Right kidney (tissue), 9 donors: Measurements from ENCODE around the gene TRMT1L.
"Not testable (repeated sequence)": the region's sequence is repeated elsewhere in the genome, so short reads cannot be mapped to it uniquely, and the experiment has no call there.

ENCODE experiments used
- DNase-seq: peaks from one replicate; pipeline ENCODE4 v3.0.0-alpha.2; 2016
- long read RNA-seq, 8 donors: transcript quantifications; one replicate each; lab custom pipeline, GENCODE V29; 2026

The TRMT1L gene, protein sequence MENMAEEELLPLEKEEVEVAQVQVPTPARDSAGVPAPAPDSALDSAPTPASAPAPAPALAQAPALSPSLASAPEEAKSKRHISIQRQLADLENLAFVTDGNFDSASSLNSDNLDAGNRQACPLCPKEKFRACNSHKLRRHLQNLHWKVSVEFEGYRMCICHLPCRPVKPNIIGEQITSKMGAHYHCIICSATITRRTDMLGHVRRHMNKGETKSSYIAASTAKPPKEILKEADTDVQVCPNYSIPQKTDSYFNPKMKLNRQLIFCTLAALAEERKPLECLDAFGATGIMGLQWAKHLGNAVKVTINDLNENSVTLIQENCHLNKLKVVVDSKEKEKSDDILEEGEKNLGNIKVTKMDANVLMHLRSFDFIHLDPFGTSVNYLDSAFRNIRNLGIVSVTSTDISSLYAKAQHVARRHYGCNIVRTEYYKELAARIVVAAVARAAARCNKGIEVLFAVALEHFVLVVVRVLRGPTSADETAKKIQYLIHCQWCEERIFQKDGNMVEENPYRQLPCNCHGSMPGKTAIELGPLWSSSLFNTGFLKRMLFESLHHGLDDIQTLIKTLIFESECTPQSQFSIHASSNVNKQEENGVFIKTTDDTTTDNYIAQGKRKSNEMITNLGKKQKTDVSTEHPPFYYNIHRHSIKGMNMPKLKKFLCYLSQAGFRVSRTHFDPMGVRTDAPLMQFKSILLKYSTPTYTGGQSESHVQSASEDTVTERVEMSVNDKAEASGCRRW
- long read RNA-seq, donor 1, full-length matches to known transcripts: 2 of 2 reads
- long read RNA-seq, donor 1, partial matches to known transcripts: 0 of 2 reads
- long read RNA-seq, donor 1, other reads (novel, unspliced or antisense): 0 of 2 reads
- long read RNA-seq, donor 2, full-length matches to known transcripts: 2 of 2 reads
- long read RNA-seq, donor 2, partial matches to known transcripts: 0 of 2 reads
- long read RNA-seq, donor 2, other reads (novel, unspliced or antisense): 0 of 2 reads
- long read RNA-seq, donor 3, full-length matches to known transcripts: 3 of 3 reads
- long read RNA-seq, donor 3, partial matches to known transcripts: 0 of 3 reads
- long read RNA-seq, donor 3, other reads (novel, unspliced or antisense): 0 of 3 reads
- long read RNA-seq, donor 4, full-length matches to known transcripts: 2 of 2 reads
- long read RNA-seq, donor 4, partial matches to known transcripts: 0 of 2 reads
- long read RNA-seq, donor 4, other reads (novel, unspliced or antisense): 0 of 2 reads
- long read RNA-seq, donor 5, full-length matches to known transcripts: 1 of 1 reads
- long read RNA-seq, donor 5, partial matches to known transcripts: 0 of 1 reads
- long read RNA-seq, donor 5, other reads (novel, unspliced or antisense): 0 of 1 reads
- long read RNA-seq, donor 6, full-length matches to known transcripts: 4 of 4 reads
- long read RNA-seq, donor 6, partial matches to known transcripts: 0 of 4 reads
- long read RNA-seq, donor 6, other reads (novel, unspliced or antisense): 0 of 4 reads
- long read RNA-seq, donor 7, full-length matches to known transcripts: 3 of 3 reads
- long read RNA-seq, donor 7, partial matches to known transcripts: 0 of 3 reads
- long read RNA-seq, donor 7, other reads (novel, unspliced or antisense): 0 of 3 reads
- long read RNA-seq, donor 8, full-length matches to known transcripts: 1 of 1 reads
- long read RNA-seq, donor 8, partial matches to known transcripts: 0 of 1 reads
- long read RNA-seq, donor 8, other reads (novel, unspliced or antisense): 0 of 1 reads

DNA sequence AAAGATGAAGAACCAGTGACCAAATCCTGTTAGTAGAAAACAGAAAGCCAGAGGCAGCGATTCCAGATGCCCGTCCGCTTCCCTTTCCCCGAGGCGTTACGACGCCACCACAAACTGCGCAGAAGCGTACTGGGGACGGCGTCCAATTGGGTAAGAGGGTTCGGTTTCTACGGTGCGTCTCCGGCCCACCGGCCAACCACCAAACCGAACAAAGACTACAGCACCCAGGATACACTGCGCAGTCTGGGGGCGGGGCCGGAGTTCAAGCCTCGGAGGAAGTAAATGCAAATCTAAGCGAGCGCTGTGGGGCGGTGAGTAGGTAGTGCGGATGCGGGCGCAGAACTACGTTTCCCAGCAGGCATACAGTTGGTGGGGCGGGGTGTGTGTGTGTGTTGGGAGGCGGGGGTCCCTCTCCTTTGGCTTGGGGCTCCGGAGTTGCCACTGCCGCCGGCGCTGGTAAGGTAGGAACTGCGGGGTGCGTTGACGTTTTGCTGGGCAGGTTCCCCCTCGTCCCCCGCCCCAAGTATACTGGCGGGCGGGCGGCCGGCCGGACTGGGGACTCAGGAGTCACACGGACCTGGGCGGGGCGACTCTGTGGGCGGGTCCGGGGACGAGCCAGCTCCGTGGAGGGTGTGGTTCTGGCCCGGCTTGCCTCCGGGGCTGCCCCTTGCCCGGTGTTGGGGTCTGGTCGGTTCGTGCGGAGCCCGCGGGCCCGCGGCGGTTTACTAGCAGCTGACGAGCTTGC is at the start of gene TRMT1L, which contains the start of gene SWT1:
TRMT1L (minus strand) TSS at position 100 of the 745 bp plus-strand sequence. CDS start 241 bp downstream, outside the sequence.
SWT1 (plus strand) TSS at position 314 of the 745 bp plus-strand sequence. CDS start 3,675 bp downstream, outside the sequence.
- DNase-seq: peak; percentile 99

DNA sequence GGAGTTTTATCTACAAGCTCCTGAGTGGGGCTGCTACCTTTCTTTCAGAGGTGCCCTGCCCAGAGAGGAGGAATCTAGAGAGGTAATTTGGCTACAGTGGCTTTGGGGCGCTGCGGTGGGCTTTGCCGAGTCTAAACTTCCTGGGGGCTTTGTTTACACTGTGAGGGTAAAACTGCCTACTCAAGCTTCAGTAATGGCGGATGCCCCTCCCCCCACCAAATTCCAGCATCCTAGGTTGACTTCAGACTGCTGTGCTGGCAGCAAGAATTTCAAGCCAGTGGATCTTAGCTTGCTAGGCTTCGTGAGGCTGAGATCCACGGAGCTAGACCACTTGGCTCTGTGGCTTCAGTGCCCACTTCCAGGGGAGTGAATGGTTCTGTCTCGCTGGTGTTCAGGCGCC is 44.1 kb upstream of the TRMT1L start:
- no peak for DNase-seq

DNA sequence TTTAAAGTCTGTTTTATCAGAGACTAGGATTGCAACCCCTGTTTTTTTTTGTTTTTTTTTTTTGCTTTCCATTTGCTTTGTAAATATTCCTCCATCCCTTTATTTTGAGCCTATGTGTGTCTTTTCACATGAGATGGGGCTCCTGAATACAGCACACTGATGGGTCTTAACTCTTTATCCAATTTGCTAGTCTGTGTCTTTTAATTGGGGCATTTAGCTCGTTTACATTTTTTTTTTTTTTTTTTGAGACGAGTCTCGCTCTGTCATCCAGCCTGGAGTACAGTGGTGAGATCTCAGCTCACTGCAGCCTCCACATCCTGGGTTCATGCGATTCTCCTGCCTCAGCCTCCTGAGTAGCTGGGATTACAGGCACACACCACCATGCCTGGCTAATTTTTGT is 42.0 kb upstream of the TRMT1L start:
- not testable (repeated sequence) for DNase-seq

DNA sequence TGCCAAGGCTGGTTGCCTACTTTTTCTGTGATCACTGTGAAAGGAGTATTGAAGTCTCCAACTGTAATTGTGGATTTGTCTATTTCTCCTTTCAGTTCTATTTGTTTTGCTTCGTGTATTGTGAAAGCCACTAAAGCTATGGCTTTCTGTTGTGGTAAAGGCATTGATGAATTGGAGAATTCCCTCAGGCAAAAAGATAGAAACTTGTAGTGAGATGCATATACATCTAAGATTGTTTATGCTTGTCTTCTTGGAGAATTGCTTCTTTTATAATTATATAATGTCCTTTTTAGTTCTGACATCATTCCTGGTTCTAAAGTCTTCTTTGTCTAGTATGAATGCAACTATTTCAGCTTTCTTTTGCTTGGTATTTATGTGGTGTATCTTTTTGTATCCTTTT is 37.0 kb upstream of the TRMT1L start:
- DNase-seq: no peak

DNA sequence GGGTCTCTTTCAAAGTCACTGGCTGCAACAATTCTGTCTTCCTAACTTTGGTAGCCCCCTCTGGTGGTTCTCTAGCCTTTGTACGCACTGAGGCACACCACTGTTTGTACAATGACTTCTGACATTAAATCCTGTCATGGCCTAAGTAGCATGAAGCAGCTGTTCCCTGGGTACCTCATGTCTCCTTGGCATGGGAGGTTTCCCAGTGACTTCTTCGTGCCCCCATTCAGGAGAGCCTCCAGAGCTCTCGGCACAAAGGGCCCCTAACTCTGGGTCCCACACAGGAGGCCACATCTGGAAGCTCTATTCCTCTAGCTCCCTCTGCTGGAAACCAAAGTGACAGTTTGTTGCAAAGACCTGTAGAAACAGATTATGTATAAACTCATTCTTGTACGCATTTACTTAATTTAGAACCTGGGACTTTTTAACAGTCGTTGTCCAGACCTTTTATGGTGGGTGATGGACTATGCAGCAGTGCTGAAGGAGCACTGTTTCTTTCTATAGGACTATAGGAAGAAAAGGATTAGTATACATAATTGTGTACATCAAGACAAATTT is 13.6 kb upstream of the TRMT1L start:
- DNase-seq: peak; percentile 74

DNA sequence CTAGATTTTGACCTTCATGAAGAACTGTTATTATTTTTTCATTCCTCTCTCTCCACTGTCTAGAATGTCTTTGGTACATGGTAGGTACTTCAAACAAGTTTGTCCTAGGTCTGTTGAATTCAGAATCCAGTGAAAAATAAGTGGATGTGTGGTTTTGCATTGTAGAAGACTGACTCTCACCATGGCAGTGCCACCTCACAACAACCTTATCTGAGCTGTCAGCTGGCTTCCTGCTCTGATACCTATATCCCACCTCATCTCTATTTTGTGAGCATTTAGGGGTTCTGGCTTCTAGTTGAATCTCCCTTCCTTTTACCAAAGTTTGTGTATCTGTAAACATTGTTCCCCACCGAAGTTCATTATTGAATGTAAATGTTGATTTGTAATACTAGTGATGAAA is 9.4 kb upstream of the TRMT1L start:
- no peak for DNase-seq

DNA sequence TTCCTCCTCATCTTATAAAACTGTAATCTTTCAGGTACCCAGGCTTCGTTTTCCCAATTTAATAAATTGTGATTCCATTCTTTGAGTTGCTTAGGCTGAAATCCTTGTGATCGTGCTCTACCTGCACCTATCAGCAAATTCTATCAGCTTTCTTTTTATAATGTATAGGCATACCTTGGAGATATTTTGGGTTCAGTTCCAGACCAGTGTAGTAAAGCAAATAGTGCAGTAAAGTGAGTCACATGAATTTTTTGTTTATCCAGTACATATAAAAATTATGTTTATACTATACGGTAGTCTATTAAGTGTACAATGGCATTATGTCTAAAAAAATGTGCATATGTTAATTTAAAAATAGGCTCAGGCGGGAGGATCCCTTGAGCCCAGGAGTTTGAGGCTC is 5.7 kb upstream of the TRMT1L start:
- DNase-seq: no peak

DNA sequence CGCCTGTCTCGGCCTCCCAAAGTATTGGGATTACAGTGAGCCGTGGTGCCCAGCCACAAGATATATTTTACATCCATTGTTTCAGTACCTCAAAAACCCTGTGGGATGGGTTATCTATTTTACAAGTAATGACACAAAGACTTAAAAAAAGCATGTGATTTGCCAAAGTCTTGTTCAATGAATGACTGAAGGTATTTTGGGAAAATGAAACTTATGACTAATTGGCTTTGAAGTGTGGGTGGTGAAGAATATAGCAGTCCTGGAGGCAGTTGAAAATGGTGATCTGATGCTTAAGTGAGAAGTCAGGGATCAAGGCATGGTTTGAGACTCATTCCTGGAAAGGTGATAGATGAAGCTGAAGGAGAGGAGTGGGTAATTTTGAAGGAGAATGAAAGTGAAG is 3.2 kb upstream of the TRMT1L start:
- no peak for DNase-seq

DNA sequence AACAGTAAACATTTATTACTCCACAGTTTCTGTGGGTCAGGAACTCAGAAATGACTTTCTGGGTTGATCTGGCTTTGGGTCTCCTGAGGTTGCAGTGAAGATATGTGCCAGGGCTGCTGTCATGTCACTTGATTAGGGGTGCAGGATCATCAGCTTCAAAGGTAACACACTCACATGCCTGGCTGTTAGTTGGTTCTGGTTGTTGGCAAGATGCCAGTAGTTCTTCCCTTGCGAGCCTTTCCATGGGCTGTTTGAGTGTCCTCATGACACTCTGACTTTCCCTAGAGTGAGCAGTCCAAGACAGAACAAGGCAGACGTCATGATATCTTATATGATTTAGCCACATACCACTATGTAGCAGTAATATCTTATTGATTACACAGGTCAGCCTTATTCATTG is 2.0 kb upstream of the TRMT1L start:
- DNase-seq: no peak

DNA sequence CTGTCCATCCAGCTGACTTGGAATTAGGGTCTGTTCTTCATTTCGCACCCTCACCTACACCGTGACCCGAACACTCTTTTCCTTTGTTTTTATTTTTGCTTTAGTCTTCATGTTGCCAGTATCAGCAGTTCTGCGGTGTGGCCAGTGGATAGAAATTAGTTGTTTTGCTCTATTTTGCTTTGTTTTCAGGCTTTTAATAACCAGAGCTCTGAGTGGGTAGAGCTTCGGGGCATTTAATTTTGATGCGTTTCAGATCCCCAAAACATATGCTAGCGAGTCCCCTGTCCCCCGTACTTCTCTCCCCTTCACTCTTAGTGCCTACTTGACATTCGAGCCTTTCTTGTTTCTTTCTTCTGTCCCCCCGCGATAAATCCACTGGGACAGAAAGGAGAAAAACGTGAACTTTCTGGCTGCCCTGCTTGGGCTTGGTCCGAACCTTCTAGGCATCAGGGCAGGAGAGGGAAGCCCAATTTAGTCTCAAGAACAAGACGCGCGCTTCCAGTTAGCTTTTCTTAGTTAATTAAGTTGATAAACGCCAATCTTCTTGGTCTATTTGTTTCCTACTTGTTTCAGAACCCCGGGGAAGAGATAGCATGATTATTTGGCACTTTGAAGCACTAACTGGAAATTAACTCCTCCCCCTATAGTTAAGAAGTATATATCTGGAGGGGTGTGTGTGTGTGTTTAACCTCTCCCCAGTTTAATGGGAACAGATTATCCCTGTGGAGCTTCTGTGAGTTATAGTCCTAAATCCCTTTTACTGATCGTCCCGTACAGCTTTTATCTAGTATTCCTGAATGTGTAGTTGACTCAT is 1.1 kb upstream of the TRMT1L start:
- DNase-seq: no peak

DNA sequence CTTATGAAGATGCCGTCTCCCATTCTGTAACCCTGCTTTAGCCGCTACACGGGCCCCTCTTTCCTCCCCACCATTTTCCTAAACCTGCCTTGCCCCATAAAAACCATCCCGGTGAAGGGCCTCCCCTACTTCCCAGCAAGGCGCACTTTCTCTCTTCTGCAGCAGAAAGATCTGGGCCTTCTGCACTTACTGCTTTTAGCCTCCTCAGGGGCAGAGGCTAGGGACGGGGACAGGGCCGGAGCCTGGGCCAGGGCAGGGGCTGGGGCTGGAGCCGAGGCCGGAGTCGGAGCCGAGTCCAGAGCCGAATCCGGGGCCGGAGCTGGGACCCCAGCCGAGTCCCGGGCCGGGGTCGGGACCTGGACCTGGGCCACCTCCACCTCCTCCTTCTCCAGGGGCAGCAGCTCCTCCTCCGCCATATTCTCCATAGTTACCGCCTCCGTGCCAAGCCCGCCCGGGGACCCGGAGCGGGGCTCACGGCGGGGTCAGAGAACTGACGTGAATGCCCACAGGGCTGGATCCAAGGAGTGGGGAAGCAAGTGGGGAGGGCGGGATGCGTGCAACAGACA is 382 bp downstream of the TRMT1L start:
- peak; percentile 96 for DNase-seq

DNA sequence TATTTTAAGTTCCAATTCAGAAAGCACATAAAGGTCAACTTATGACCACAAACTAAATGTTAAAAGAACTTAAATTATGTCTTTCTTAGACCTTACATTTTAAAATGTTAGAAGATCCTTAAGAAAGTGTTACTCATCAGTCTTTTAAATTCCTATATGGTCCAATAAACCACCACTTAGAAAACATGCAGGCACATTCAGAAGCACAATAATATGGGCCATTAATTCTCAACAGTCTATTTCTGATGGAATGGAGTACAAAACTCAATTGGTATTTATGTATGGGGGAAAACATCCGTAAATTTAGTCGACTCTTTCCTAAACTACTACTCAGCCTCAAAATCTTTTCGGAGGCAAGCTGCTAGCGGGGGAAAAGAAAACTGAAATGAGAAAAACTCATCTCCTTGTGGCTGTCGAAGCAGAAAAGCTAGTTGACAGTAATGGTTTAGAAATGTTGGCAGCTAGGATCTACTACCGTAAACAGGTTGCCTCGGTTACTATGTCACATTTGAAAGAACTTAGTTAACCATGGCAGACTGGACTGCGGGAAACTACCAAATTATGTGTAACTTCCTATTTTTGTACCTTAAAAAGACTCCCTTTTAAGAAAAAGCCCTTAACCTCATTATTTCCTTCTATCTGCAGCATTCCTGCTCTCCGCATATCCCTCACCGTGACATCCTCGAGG is 1.0 kb downstream of the TRMT1L start:
- no peak for DNase-seq

DNA sequence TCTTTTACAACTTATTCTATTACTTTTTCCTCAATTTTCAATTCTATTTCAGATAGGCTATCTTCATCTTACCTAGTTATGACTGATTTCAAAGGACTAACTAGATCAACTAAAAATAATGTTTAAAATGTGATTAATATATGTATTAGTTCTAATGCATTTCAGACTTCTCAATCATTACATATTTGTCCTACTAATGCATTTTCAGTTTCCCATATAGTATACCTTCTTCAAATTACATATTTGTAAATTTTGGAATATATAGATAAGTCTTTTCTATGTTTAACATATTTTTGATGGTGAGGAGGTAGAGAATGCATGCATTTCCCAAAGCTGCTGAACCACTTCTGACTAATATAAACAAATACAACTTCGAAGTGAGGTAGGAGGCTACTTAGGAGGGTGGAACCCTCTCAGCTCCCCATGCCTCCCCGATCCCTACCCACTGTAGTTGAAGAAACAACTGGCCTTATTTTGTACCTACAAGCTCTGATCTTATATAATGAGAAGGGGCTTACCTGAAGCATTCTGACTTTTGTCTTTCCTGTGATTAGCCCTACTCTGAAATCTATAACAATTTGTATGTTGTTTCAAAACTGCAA is 1.7 kb downstream of the TRMT1L start:
- DNase-seq: no peak

DNA sequence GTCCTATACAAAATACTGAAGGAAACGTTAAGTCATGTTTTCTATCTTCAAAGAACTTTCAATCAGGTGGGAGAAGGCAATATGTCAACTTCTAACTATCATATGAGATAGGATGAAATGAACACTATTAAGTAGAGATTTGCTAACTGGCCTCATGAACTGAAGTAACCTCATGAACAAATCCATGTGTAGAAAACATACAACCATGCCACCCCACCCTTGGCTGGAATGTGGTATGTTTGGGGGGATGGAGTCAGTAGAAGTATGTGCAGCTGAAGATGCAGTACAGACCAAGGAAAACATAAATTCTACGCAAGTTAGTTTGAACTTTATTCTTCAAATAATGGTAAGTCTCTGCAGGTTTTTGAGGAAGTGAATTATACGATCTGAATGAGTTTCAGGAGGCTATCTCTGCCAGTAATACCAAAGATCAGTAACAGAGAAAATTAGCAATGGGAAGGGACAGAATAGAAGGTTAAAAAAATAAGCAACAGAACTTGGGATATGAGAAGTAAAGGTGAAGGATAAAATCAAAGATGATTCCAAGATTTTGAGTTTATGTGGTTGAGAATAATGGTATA is 4.5 kb downstream of the TRMT1L start:
- no peak for DNase-seq

DNA sequence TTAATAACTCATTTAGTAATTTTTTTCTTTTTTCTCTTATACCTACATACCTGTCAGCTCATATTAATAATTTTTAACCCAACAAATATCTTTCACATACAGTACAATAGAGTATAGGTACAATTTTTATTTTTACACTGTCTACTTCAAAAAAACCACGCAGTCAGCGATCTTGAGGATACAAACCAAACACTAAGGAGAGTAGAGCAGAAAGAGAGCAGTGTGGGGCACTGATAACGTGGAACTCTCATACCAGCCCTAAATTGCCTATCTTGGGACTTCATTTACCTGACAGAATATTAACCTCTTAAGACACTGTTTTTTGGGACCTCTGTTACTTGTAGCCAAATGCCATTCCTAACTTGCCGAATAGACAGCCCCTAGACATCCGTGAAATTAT is 5.5 kb downstream of the TRMT1L start:
- DNase-seq: no peak

DNA sequence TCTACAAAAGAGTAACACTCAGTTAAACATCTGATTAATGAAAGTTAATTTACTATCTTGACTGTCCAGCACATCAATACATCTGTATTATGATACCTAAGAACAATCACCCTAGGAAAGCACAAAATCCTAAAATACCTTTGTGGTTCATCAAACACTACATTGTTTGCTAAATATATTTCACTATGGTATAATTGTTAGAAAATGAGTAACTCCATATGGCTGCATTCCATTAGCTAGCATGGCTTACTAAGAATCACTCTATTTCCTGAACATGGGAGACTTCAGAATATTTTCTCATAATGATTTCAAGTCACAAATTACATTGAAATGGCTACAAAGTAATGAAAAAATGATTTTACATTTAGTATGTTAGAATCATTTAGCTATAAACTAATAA is 12.5 kb downstream of the TRMT1L start:
- no peak for DNase-seq

DNA sequence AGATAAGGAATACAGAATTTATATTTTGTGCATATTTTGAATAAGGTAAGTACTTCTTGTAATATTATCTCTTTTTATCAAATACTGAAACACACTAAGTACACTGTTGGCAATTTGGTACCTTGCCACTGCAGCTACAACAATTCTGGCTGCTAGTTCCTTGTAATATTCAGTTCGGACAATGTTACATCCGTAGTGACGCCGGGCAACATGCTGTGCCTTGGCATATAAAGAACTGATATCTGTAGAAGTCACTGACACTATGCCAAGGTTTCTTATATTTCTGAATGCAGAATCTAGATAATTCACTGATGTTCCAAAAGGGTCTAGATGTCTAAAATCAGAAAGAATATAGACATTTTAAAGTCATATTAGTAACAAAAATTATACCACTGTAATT is 17.5 kb downstream of the TRMT1L start:
- no peak for DNase-seq
